Nephron progenitor cell (in vitro differentiated cells): ENCODE data around the gene TNS1.
"Not testable (repeated sequence)": the region's sequence is repeated elsewhere in the genome, so short reads cannot be mapped to it uniquely, and the experiment has no call there.

ENCODE experiments used
- DNase-seq: peaks from one replicate; pipeline ENCODE4 v3.0.0; 2021
- H3K27ac Mint-ChIP-seq: 2 replicates; pipeline ENCODE4 v1.8.0; 2021; ENCODE audit warnings: mild to moderate bottlenecking, moderate library complexity, mixed read lengths
- H3K27me3 Mint-ChIP-seq: 2 replicates; pipeline ENCODE4 v1.8.0; 2021; ENCODE audit warnings: mild to moderate bottlenecking, low read depth, mixed read lengths; ENCODE audit not compliant: poor library complexity
- H3K36me3 Mint-ChIP-seq: 2 replicates; pipeline ENCODE4 v1.8.0; 2021; ENCODE audit warnings: low read depth, mixed read lengths
- H3K4me1 Mint-ChIP-seq: 2 replicates; pipeline ENCODE4 v1.8.0; 2021; ENCODE audit warnings: mixed read lengths
- H3K4me3 Mint-ChIP-seq: 2 replicates; pipeline ENCODE4 v1.8.0; 2021; ENCODE audit warnings: mild to moderate bottlenecking, moderate library complexity, mixed read lengths
- H3K9me3 Mint-ChIP-seq: 2 replicates; pipeline ENCODE4 v1.8.0; 2021; ENCODE audit warnings: mild to moderate bottlenecking, moderate library complexity, mixed read lengths
- CTCF ChIP-seq: fragments of 200-600 bp; sonication (generic); IDR thresholded peaks from 2 replicates; pipeline ENCODE4 v1.5.0; 2021; ENCODE audit warnings: antibody characterized with exemption

TNS1 gene

GRCh38 chr2:217789003-217789735 is 213.6 kb downstream of the TNS1 start:
- TF ChIP-seq CTCF: peak; percentile 99
- H3K4me3 Mint-ChIP-seq: no peak overlapping the region
- no peak overlapping the region for H3K27ac Mint-ChIP-seq
- peaks cover 44% of the 10 kb centered on the region for H3K4me1 Mint-ChIP-seq
- H3K36me3 Mint-ChIP-seq: no peaks in the 10 kb centered on the region
- peaks cover 17% of the 10 kb centered on the region for H3K27me3 Mint-ChIP-seq
- H3K9me3 Mint-ChIP-seq: peaks cover 8% of the 10 kb centered on the region
- DNase-seq: peak; percentile 96

GRCh38 chr2:217788669-217789002 is 214.2 kb downstream of the TNS1 start:
- Mint-ChIP-seq H3K9me3 (peaks cover 12% of the 10 kb centered on the region), H3K27me3 (peaks cover 17% of the 10 kb centered on the region), H3K4me3 (no peak overlapping the region), H3K4me1 (peaks cover 40% of the 10 kb centered on the region), H3K36me3 (no peaks in the 10 kb centered on the region), H3K27ac (no peak overlapping the region)
- no peak for DNase-seq
- TF ChIP-seq CTCF: no peak

- peaks cover 23% of the 10 kb centered on the region for H3K9me3 Mint-ChIP-seq
- H3K27me3 Mint-ChIP-seq: peaks cover 20% of the 10 kb centered on the region
- H3K4me1 Mint-ChIP-seq: peaks cover 27% of the 10 kb centered on the region
- no peak for DNase-seq
- H3K4me3 Mint-ChIP-seq: no peak overlapping the region
- TF ChIP-seq CTCF: no peak
- H3K36me3 Mint-ChIP-seq: peaks cover 7% of the 10 kb centered on the region
- no peak overlapping the region for H3K27ac Mint-ChIP-seq
Measured at GRCh38 chr2:217787160-217787877, 215.5 kb downstream of the TNS1 start.

- H3K36me3 Mint-ChIP-seq, H3K27ac Mint-ChIP-seq, H3K4me3 Mint-ChIP-seq, DNase-seq: not testable (repeated sequence)
- Mint-ChIP-seq H3K9me3 (peaks cover 29% of the 10 kb centered on the region), H3K4me1 (peaks cover 21% of the 10 kb centered on the region), H3K27me3 (peaks cover 18% of the 10 kb centered on the region)
Measured at GRCh38 chr2:217786560-217786959, 216.2 kb downstream of the TNS1 start.

GRCh38 chr2:217785544-217786045 is 217.2 kb downstream of the TNS1 start:
- H3K27ac Mint-ChIP-seq: no peak overlapping the region
- peaks cover 12% of the 10 kb centered on the region for H3K36me3 Mint-ChIP-seq
- DNase-seq: peak; percentile 93
- H3K27me3 Mint-ChIP-seq: peaks cover 22% of the 10 kb centered on the region
- peak; percentile 96 for TF ChIP-seq CTCF
- H3K4me1 Mint-ChIP-seq: peaks cover 17% of the 10 kb centered on the region
- H3K4me3 Mint-ChIP-seq: no peak overlapping the region
- H3K9me3 Mint-ChIP-seq: peaks cover 34% of the 10 kb centered on the region

- H3K9me3 Mint-ChIP-seq: peaks cover 34% of the 10 kb centered on the region
- TF ChIP-seq CTCF: no peak
- peaks cover 20% of the 10 kb centered on the region for H3K27me3 Mint-ChIP-seq
- peaks cover 11% of the 10 kb centered on the region for H3K4me1 Mint-ChIP-seq
- H3K36me3 Mint-ChIP-seq: peaks cover 12% of the 10 kb centered on the region
- H3K27ac Mint-ChIP-seq: no peak overlapping the region
- no peak overlapping the region for H3K4me3 Mint-ChIP-seq
- DNase-seq: no peak
Measured at GRCh38 chr2:217784996-217785543, 217.7 kb downstream of the TNS1 start.
